Measurements from ENCODE around the gene GPA33.

Gene GPA33

GRCh38 chr1:167136806-167137205, 46.6 kb upstream of the GPA33 start:
- Histone ChIP-seq H3K4me2 (ENCODE audit: low read length) (no peak overlapping the region), H3K4me3 (ENCODE audit: low read depth, low read length) (no peak overlapping the region), H3K9ac (no peak overlapping the region), H2AFZ (no peak overlapping the region), H3K9me3 (ENCODE audit: control insufficient read depth, low read length) (no peaks in the 10 kb centered on the region), H3K27ac (no peak overlapping the region), H3K4me1 (no peaks in the 10 kb centered on the region), H3K79me2 (no peaks in the 10 kb centered on the region), H3K36me3 (ENCODE audit: control insufficient read depth, insufficient read depth, low read length) (no peaks in the 10 kb centered on the region), H3K27me3 (ENCODE audit: control insufficient read depth, insufficient read depth, low read length) (no peaks in the 10 kb centered on the region)
- TF ChIP-seq CTCF (IDR thresholded peaks at IDR 0.05): no peak

GRCh38 chr1:167136191-167136614, 46.0 kb upstream of the GPA33 start:
- no peaks in the 10 kb centered on the region for H3K36me3 ChIP-seq (ENCODE audit: control insufficient read depth, insufficient read depth, low read length)
- H3K9ac ChIP-seq: no peak overlapping the region
- H3K27me3 ChIP-seq (ENCODE audit: control insufficient read depth, insufficient read depth, low read length): no peaks in the 10 kb centered on the region
- no peaks in the 10 kb centered on the region for H3K4me1 ChIP-seq
- H3K27ac ChIP-seq: no peak overlapping the region
- no peaks in the 10 kb centered on the region for H3K9me3 ChIP-seq (ENCODE audit: control insufficient read depth, low read length)
- no peaks in the 10 kb centered on the region for H3K79me2 ChIP-seq
- H3K4me3 ChIP-seq (ENCODE audit: low read depth, low read length): no peak overlapping the region
- no peak for TF ChIP-seq CTCF (IDR thresholded peaks at IDR 0.05)
- H3K4me2 ChIP-seq (ENCODE audit: low read length): no peak overlapping the region
- H2AFZ ChIP-seq: no peak overlapping the region

GRCh38 chr1:167135281-167135840, 45.2 kb upstream of the GPA33 start:
- no peak overlapping the region for H3K4me2 ChIP-seq (ENCODE audit: low read length)
- H3K4me1 ChIP-seq: no peaks in the 10 kb centered on the region
- no peaks in the 10 kb centered on the region for H3K79me2 ChIP-seq
- no peak for TF ChIP-seq CTCF (IDR thresholded peaks at IDR 0.05)
- no peak overlapping the region for H3K4me3 ChIP-seq (ENCODE audit: low read depth, low read length)
- no peak overlapping the region for H3K27ac ChIP-seq
- no peak overlapping the region for H3K9ac ChIP-seq
- no peaks in the 10 kb centered on the region for H3K36me3 ChIP-seq (ENCODE audit: control insufficient read depth, insufficient read depth, low read length)
- no peaks in the 10 kb centered on the region for H3K27me3 ChIP-seq (ENCODE audit: control insufficient read depth, insufficient read depth, low read length)
- H2AFZ ChIP-seq: no peak overlapping the region
- no peaks in the 10 kb centered on the region for H3K9me3 ChIP-seq (ENCODE audit: control insufficient read depth, low read length)

- H3K36me3 ChIP-seq (ENCODE audit: control insufficient read depth, insufficient read depth, low read length): no peaks in the 10 kb centered on the region
- H2AFZ ChIP-seq: no peak overlapping the region
- no peak overlapping the region for H3K9ac ChIP-seq
- no peaks in the 10 kb centered on the region for H3K27me3 ChIP-seq (ENCODE audit: control insufficient read depth, insufficient read depth, low read length)
- no peaks in the 10 kb centered on the region for H3K79me2 ChIP-seq
- no peak for TF ChIP-seq CTCF (IDR thresholded peaks at IDR 0.05)
- no peak overlapping the region for H3K27ac ChIP-seq
- no peak overlapping the region for H3K4me3 ChIP-seq (ENCODE audit: low read depth, low read length)
- H3K9me3 ChIP-seq (ENCODE audit: control insufficient read depth, low read length): no peaks in the 10 kb centered on the region
- no peaks in the 10 kb centered on the region for H3K4me1 ChIP-seq
- no peak overlapping the region for H3K4me2 ChIP-seq (ENCODE audit: low read length)
Observed at GRCh38 chr1:167132301-167133010, 42.3 kb upstream of the GPA33 start.

Data from parathyroid adenoma (tissue), 2 donors.